K562 (cell line): ENCODE data around the gene SNX14. TPM values are rescaled to one million over a fixed set of nuclear protein-coding genes. Genes with fewer than 3 reads are reported as not detected.

Experiments used
- BRF2 ChIP-seq: IDR thresholded peaks from 3 replicates; pipeline ENCODE4 v1.6.1; 2011; ENCODE audit warnings: borderline replicate concordance, mild to moderate bottlenecking; ENCODE audit not compliant: insufficient read length, insufficient read depth
- CCAR2 ChIP-seq: fragments of 200-400 bp; formaldehyde crosslinking; IDR thresholded peaks from 2 replicates; pipeline ENCODE4 v1.6.1; 2017; ENCODE audit warnings: mild to moderate bottlenecking, low read depth, low read length
- E2F6 ChIP-seq, 2 experiments: IDR thresholded peaks; 2 replicates each; pipeline ENCODE4 v1.6.1; 2011; ENCODE audit warnings: borderline replicate concordance in 1 of 2, control low read depth in 1 of 2, low read depth in 1 of 2, low read length in 1 of 2, mild to moderate bottlenecking in 1 of 2, mixed read lengths in 1 of 2, moderate library complexity in 1 of 2; ENCODE audit not compliant: insufficient read depth in 1 of 2, insufficient read length in 1 of 2, poor library complexity in 1 of 2, severe bottlenecking in 1 of 2; ENCODE audit errors: extremely low read depth in 1 of 2
- HDAC6 ChIP-seq: IDR thresholded peaks from 2 replicates; pipeline ENCODE4 v1.6.1; 2012; ENCODE audit warnings: low read depth, mild to moderate bottlenecking, control low read depth, inconsistent platforms, low read length, moderate library complexity
- MGA ChIP-seq: fragments of 450-650 bp; IDR thresholded peaks from 2 replicates; pipeline ENCODE4 v1.6.1; 2016; ENCODE audit warnings: mild to moderate bottlenecking, moderate library complexity
- PRMT5 ChIP-seq: sonication (generic); formaldehyde crosslinking; IDR thresholded peaks from 2 replicates; pipeline ENCODE4 v1.5.0; 2020; ENCODE audit warnings: missing genetic modification reagents
- SMAD4 ChIP-seq: fragments of 250-450 bp; sonication (Bioruptor Pico); conservative IDR thresholded peaks from 2 replicates; pipeline ENCODE4 v1.8.0; 2021; ENCODE audit warnings: inconsistent platforms, mild to moderate bottlenecking, moderate library complexity
- ZNF780A ChIP-seq: fragments of 250-450 bp; sonication (Bioruptor Pico); IDR thresholded peaks from 2 replicates; pipeline ENCODE4 v1.5.0; 2021; ENCODE audit warnings: mild to moderate bottlenecking
- polyA plus RNA-seq, 8 experiments: library from polyadenylated mRNA; depleted of rRNA in 4 of 8; stranded (reverse) in 5 of 8; unstranded in 3 of 8; fragments of >200 nt; fragmentation: Nextera tagmentation in 2 of 8; fragmentation: Illumina TruSeq in 1 of 8; extraction: Ambion mirVana in 2 of 8; extraction: Trizol in 1 of 8; gene quantifications; 2 replicates each; pipeline versions ENCODE4 v1.2.1 to v1.2.3, GENCODE V29; 2011 to 2014; ENCODE audit warnings: inconsistent platforms in 1 of 8, missing spikeins in 1 of 8
- total RNA-seq, 7 experiments: library from RNA; depleted of rRNA in 6 of 7; stranded (reverse); fragments of >200 nt in 6 of 7; fragmentation: Illumina TruSeq in 2 of 7; extraction: Trizol in 2 of 7; gene quantifications; 2 replicates each; pipeline versions ENCODE4 v1.2.1 to v1.2.3, GENCODE V29; 2011 to 2021; ENCODE audit warnings: low replicate concordance in 1 of 7

Gene SNX14
- total and polyA plus RNA-seq, 9 of the 15 experiments (the other 6 are each of a cell fraction or from before 2014, with no cell fraction given) = 46.5 to 140 (median 71.2) TPM

GRCh38 chr6:85593438-85594196, at the start of gene SNX14 (continued):
- TF ChIP-seq MGA (peak; percentile 88), PRMT5 (no peak), ZNF780A (CRISPR knock-in tag) (no peak), E2F6 (IDR thresholded peaks at IDR 0.05; ENCODE audit: borderline replicate concordance in 1 of 2, extremely low read depth in 1 of 2, insufficient read depth in 1 of 2, insufficient read length in 1 of 2, low read depth in 1 of 2, low read length in 1 of 2, poor library complexity in 1 of 2, severe bottlenecking in 1 of 2) (peak; percentile 74 to 83), BRF2 (no peak), CCAR2 (no peak), HDAC6 (no peak), SMAD4 (CRISPR knock-in tag) (peak; percentile 97)
